Measurements from ENCODE around the gene LMTK2. TPM values are rescaled to one million over a fixed set of nuclear protein-coding genes. Genes with fewer than 3 reads are reported as not detected.

LMTK2 gene
- total and polyA plus RNA-seq, 2 experiments from 2014 or later = 6.1 to 30.8 TPM

DNA sequence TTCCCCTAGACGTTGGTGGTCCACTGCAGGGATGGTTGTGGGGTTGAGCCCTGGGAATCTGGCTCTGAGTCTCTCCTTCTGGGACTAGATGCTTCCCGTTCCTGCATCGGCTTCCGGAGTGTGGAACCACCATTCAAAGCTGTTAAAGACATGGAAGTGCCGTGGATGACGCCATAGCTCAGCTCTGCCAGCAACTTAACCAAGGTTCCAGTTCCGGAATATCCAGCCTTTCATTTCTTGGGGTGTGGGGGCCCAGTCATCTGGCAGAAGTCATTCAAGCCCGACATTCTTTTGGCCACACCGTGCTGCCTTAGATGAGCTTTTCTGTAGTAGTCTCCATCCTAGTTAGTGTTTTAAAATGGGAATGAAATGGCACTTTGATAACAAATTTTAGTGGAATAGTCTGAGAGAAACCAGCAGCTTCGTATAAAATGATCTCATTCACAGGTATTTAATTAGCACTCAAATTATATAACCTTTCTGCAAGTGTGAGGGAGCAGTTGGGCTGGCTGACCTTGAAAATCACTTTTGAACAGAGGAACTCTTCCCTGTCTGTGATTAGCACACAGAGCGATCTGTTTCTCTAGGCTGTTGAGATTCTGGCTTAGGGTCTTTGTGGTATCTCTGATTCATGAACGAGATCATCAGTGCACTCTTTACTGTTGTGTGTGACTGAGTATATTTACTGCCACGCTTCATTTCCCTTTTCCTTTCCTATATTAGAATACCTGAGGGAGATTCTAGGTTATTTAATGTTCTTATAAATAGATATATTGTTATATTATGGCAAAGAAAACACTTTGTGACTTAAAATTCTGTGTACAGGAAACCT, 19.9 kb downstream of the LMTK2 start:
- Mint-ChIP-seq H3K36me3 (ENCODE audit: low read depth) (no peaks in the 10 kb centered on the region; the same call in 2 of the 3 replicates), H3K9me3 (no peaks in the 10 kb centered on the region), H3K4me3 (no peak overlapping the region), H3K4me1 (peaks cover 6% of the 10 kb centered on the region), H3K27ac (no peak overlapping the region), H3K27me3 (ENCODE audit: insufficient read depth, low read depth, poor library complexity) (no peaks in the 10 kb centered on the region)
- H3K4me3 ChIP-seq = no peak overlapping the region
- DNase-seq (ENCODE audit: low spot score) (no peak), ATAC-seq (no peak)
- peaks cover 25% of the 10 kb centered on the region; the same call in 1 of the 2 replicates for H4K20me1 ChIP-seq (replicated peaks; ENCODE audit: insufficient read depth)
- TF ChIP-seq STAT1 (IDR thresholded peaks at IDR 0.05; ENCODE audit: unreplicated experiment) (no peak), JUNB (IDR thresholded peaks at IDR 0.05; ENCODE audit: unreplicated experiment) (no peak), NANOG (IDR thresholded peaks at IDR 0.05; ENCODE audit: borderline replicate concordance) (no peak), ZNF114 (CRISPR knock-in tag; IDR thresholded peaks at IDR 0.05) (no peak), EZH2phosphoT487 (IDR thresholded peaks at IDR 0.05; ENCODE audit: unreplicated experiment) (no peak), POLR2AphosphoS5 (IDR thresholded peaks at IDR 0.05; ENCODE audit: low read depth) (no peak), EZH2 (IDR thresholded peaks at IDR 0.05; ENCODE audit: low read depth, unreplicated experiment) (no peak), CREB1 (CRISPR knock-in tag; IDR thresholded peaks at IDR 0.05; ENCODE audit: low read depth) (no peak), ZNF331 (CRISPR knock-in tag; IDR thresholded peaks at IDR 0.05; ENCODE audit: low read depth) (no peak)
- TF ChIP-seq, protein P1, sequence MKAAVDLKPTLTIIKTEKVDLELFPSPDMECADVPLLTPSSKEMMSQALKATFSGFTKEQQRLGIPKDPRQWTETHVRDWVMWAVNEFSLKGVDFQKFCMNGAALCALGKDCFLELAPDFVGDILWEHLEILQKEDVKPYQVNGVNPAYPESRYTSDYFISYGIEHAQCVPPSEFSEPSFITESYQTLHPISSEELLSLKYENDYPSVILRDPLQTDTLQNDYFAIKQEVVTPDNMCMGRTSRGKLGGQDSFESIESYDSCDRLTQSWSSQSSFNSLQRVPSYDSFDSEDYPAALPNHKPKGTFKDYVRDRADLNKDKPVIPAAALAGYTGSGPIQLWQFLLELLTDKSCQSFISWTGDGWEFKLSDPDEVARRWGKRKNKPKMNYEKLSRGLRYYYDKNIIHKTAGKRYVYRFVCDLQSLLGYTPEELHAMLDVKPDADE (IDR thresholded peaks at IDR 0.05) = no peak
- TF ChIP-seq, protein P2, sequence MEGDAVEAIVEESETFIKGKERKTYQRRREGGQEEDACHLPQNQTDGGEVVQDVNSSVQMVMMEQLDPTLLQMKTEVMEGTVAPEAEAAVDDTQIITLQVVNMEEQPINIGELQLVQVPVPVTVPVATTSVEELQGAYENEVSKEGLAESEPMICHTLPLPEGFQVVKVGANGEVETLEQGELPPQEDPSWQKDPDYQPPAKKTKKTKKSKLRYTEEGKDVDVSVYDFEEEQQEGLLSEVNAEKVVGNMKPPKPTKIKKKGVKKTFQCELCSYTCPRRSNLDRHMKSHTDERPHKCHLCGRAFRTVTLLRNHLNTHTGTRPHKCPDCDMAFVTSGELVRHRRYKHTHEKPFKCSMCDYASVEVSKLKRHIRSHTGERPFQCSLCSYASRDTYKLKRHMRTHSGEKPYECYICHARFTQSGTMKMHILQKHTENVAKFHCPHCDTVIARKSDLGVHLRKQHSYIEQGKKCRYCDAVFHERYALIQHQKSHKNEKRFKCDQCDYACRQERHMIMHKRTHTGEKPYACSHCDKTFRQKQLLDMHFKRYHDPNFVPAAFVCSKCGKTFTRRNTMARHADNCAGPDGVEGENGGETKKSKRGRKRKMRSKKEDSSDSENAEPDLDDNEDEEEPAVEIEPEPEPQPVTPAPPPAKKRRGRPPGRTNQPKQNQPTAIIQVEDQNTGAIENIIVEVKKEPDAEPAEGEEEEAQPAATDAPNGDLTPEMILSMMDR (conservative IDR thresholded peaks at IDR 0.05; ENCODE audit: low read depth in 2 of 2) = no peak
- TF ChIP-seq, protein P3, sequence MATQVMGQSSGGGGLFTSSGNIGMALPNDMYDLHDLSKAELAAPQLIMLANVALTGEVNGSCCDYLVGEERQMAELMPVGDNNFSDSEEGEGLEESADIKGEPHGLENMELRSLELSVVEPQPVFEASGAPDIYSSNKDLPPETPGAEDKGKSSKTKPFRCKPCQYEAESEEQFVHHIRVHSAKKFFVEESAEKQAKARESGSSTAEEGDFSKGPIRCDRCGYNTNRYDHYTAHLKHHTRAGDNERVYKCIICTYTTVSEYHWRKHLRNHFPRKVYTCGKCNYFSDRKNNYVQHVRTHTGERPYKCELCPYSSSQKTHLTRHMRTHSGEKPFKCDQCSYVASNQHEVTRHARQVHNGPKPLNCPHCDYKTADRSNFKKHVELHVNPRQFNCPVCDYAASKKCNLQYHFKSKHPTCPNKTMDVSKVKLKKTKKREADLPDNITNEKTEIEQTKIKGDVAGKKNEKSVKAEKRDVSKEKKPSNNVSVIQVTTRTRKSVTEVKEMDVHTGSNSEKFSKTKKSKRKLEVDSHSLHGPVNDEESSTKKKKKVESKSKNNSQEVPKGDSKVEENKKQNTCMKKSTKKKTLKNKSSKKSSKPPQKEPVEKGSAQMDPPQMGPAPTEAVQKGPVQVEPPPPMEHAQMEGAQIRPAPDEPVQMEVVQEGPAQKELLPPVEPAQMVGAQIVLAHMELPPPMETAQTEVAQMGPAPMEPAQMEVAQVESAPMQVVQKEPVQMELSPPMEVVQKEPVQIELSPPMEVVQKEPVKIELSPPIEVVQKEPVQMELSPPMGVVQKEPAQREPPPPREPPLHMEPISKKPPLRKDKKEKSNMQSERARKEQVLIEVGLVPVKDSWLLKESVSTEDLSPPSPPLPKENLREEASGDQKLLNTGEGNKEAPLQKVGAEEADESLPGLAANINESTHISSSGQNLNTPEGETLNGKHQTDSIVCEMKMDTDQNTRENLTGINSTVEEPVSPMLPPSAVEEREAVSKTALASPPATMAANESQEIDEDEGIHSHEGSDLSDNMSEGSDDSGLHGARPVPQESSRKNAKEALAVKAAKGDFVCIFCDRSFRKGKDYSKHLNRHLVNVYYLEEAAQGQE (IDR thresholded peaks at IDR 0.05; ENCODE audit: unreplicated experiment) = no peak
- TF ChIP-seq, protein P4, sequence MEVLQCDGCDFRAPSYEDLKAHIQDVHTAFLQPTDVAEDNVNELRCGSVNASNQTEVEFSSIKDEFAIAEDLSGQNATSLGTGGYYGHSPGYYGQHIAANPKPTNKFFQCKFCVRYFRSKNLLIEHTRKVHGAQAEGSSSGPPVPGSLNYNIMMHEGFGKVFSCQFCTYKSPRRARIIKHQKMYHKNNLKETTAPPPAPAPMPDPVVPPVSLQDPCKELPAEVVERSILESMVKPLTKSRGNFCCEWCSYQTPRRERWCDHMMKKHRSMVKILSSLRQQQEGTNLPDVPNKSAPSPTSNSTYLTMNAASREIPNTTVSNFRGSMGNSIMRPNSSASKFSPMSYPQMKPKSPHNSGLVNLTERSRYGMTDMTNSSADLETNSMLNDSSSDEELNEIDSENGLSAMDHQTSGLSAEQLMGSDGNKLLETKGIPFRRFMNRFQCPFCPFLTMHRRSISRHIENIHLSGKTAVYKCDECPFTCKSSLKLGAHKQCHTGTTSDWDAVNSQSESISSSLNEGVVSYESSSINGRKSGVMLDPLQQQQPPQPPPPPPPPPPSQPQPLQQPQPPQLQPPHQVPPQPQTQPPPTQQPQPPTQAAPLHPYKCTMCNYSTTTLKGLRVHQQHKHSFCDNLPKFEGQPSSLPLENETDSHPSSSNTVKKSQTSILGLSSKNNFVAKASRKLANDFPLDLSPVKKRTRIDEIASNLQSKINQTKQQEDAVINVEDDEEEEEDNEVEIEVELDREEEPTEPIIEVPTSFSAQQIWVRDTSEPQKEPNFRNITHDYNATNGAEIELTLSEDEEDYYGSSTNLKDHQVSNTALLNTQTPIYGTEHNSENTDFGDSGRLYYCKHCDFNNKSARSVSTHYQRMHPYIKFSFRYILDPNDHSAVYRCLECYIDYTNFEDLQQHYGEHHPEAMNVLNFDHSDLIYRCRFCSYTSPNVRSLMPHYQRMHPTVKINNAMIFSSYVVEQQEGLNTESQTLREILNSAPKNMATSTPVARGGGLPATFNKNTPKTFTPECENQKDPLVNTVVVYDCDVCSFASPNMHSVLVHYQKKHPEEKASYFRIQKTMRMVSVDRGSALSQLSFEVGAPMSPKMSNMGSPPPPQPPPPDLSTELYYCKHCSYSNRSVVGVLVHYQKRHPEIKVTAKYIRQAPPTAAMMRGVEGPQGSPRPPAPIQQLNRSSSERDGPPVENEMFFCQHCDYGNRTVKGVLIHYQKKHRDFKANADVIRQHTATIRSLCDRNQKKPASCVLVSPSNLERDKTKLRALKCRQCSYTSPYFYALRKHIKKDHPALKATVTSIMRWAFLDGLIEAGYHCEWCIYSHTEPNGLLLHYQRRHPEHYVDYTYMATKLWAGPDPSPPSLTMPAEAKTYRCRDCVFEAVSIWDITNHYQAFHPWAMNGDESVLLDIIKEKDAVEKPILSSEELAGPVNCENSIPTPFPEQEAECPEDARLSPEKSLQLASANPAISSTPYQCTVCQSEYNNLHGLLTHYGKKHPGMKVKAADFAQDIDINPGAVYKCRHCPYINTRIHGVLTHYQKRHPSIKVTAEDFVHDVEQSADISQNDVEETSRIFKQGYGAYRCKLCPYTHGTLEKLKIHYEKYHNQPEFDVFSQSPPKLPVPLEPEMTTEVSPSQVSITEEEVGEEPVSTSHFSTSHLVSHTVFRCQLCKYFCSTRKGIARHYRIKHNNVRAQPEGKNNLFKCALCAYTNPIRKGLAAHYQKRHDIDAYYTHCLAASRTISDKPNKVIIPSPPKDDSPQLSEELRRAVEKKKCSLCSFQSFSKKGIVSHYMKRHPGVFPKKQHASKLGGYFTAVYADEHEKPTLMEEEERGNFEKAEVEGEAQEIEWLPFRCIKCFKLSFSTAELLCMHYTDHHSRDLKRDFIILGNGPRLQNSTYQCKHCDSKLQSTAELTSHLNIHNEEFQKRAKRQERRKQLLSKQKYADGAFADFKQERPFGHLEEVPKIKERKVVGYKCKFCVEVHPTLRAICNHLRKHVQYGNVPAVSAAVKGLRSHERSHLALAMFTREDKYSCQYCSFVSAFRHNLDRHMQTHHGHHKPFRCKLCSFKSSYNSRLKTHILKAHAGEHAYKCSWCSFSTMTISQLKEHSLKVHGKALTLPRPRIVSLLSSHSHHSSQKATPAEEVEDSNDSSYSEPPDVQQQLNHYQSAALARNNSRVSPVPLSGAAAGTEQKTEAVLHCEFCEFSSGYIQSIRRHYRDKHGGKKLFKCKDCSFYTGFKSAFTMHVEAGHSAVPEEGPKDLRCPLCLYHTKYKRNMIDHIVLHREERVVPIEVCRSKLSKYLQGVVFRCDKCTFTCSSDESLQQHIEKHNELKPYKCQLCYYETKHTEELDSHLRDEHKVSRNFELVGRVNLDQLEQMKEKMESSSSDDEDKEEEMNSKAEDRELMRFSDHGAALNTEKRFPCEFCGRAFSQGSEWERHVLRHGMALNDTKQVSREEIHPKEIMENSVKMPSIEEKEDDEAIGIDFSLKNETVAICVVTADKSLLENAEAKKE (CRISPR knock-in tag; IDR thresholded peaks at IDR 0.05) = no peak
- H2AFZ ChIP-seq = no peak overlapping the region
- H3K4me1 ChIP-seq (ENCODE audit: insufficient read depth) = no peaks in the 10 kb centered on the region
- H3K9me2 ChIP-seq (ENCODE audit: insufficient read depth) = no peaks in the 10 kb centered on the region
- H3K4me2 ChIP-seq = no peak overlapping the region
- H3K27ac ChIP-seq (ENCODE audit: low read depth) = no peak overlapping the region
- no peaks in the 10 kb centered on the region for H3F3A ChIP-seq (replicated peaks; ENCODE audit: low read depth)
- H3K79me2 ChIP-seq (replicated peaks; ENCODE audit: insufficient read depth) = peaks cover 99% of the 10 kb centered on the region
- H3K27me3 ChIP-seq (ENCODE audit: insufficient read depth) = no peaks in the 10 kb centered on the region
- H3K36me3 ChIP-seq (ENCODE audit: insufficient read depth) = no peaks in the 10 kb centered on the region
